Superior temporal gyrus (tissue), 1 donor: ENCODE data around the gene EPSTI1.
A peak's percentile ranks its signal among the peaks of the same experiment; 100 is the strongest.
"Not testable (repeated sequence)": the region's sequence is repeated elsewhere in the genome, so short reads cannot be mapped to it uniquely, and the experiment has no call there.

Experiments
- DNase-seq: peaks from one replicate; pipeline ENCODE4 v3.0.0-alpha.2; 2016; ENCODE audit errors: extremely low spot score

EPSTI1 gene

GRCh38 chr13:42991898-42992763, at the start of gene EPSTI1:
EPSTI1 (minus strand) TSS chr13:42992241; CDS start chr13:42992165, 76 bp downstream.
- DNase-seq, result peak; percentile 27

GRCh38 chr13:43041369-43041921, 49.4 kb upstream of the EPSTI1 start:
- DNase-seq, result no peak

- DNase-seq, result not testable (repeated sequence)
Observed at GRCh38 chr13:43040581-43041368, 48.7 kb upstream of the EPSTI1 start.

- DNase-seq, result no peak
Observed at GRCh38 chr13:43039966-43040365, 47.9 kb upstream of the EPSTI1 start.

- DNase-seq, result no peak
Observed at GRCh38 chr13:43036351-43037250, 44.6 kb upstream of the EPSTI1 start.

- DNase-seq, result no peak
Observed at GRCh38 chr13:43033038-43033437, 41.0 kb upstream of the EPSTI1 start.

- DNase-seq, result no peak
Observed at GRCh38 chr13:43031881-43032280, 39.8 kb upstream of the EPSTI1 start.

- no peak for DNase-seq
Observed at GRCh38 chr13:43030548-43030947, 38.5 kb upstream of the EPSTI1 start.

- DNase-seq, result no peak
Observed at GRCh38 chr13:43026262-43026661, 34.2 kb upstream of the EPSTI1 start.

- peak; percentile 84 for DNase-seq
Observed at GRCh38 chr13:43023289-43023963, 31.4 kb upstream of the EPSTI1 start, which contains the start of gene DNAJC15. DNAJC15 (plus strand) TSS chr13:43023586; CDS start chr13:43023627, 41 bp downstream.

- no peak for DNase-seq
Observed at GRCh38 chr13:43022934-43023288, 30.9 kb upstream of the EPSTI1 start.

GRCh38 chr13:43021926-43022670, 30.1 kb upstream of the EPSTI1 start:
- DNase-seq, result no peak

GRCh38 chr13:43020794-43021193, 28.8 kb upstream of the EPSTI1 start:
- DNase-seq, result no peak

GRCh38 chr13:43019811-43020210, 27.8 kb upstream of the EPSTI1 start:
- DNase-seq, result no peak

- no peak for DNase-seq
Observed at GRCh38 chr13:43016226-43016625, 24.2 kb upstream of the EPSTI1 start.

GRCh38 chr13:43014162-43014561, 22.1 kb upstream of the EPSTI1 start:
- DNase-seq, result no peak

GRCh38 chr13:43009506-43009905, 17.5 kb upstream of the EPSTI1 start:
- no peak for DNase-seq

GRCh38 chr13:43008596-43008995, 16.6 kb upstream of the EPSTI1 start:
- no peak for DNase-seq

GRCh38 chr13:43006893-43007631, 15.0 kb upstream of the EPSTI1 start:
- no peak for DNase-seq
